Epithelial cell of esophagus (primary cell): Measurements from ENCODE around the gene SPEN.
A peak's percentile ranks its signal among the peaks of the same experiment; 100 is the strongest.

ENCODE experiments used
- DNase-seq: peaks from one replicate; pipeline ENCODE4 v3.0.0; 2010; ENCODE audit warnings: low read depth
- H3K4me3 ChIP-seq: 2 replicates; pipeline ENCODE4 v1.5.1; 2011; ENCODE audit warnings: mild to moderate bottlenecking, low read length, control low read depth
- CTCF ChIP-seq: IDR thresholded peaks from 2 replicates; pipeline ENCODE4 v1.5.1; 2011; ENCODE audit warnings: low read depth, mild to moderate bottlenecking, low read length, control low read depth, inconsistent platforms; ENCODE audit not compliant: insufficient read depth; ENCODE audit errors: missing control alignments

The SPEN gene

GRCh38 chr1:15955552-15955951 is 108.0 kb downstream of the SPEN start:
- TF ChIP-seq CTCF, result no peak

DNA sequence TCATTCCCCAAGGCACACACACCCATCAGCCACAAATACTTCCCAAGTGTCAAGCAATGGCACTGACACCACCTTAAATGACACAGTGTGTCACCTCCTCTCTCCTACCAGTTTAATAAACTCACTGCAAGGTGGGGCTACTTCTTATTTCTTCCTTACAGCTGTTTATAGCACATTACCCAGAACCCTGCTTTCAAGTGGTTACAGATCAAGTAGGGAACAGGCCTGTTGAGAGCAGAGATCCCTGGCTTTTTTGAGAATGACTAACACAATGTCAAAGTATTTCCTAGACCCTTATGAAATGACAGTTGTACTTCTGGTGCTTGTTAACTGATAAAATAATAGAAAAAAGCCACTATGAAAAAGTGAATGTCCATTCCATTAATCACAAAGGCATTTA is 108.6 kb downstream of the SPEN start:
- TF ChIP-seq CTCF, result no peak
- H3K4me3 ChIP-seq, result no peak overlapping the region
- DNase-seq, result peak; percentile 43

More at GRCh38 chr1:15955552-15955951, 108.0 kb downstream of the SPEN start:
- no peak for DNase-seq
- no peak overlapping the region for H3K4me3 ChIP-seq

- peak; percentile 52 for TF ChIP-seq CTCF
- H3K4me3 ChIP-seq, result no peak overlapping the region
- DNase-seq, result no peak
These were observed 110.0 kb downstream of the SPEN start for GRCh38 chr1:15957221-15958095.

DNA sequence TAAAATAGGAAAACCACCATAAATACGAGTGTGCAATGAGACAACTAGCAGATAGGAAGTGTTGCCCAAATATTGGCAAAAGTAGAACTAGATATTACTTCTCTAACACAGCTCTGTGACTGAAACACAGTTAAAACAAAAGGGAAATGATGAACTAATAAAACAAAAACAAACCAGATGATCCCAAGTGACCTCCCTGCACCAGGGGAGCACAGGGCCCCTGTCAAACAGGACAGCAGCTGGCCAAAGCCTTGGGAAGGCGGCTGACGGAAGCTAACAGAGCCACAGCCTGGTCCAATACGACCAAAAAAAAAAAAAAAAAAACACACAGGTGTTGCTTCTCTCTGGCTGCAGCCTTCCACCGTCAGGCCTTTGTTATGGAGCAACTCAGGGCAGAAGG is 110.6 kb downstream of the SPEN start:
- no peak for DNase-seq
- H3K4me3 ChIP-seq, result no peak overlapping the region
- no peak for TF ChIP-seq CTCF

DNA sequence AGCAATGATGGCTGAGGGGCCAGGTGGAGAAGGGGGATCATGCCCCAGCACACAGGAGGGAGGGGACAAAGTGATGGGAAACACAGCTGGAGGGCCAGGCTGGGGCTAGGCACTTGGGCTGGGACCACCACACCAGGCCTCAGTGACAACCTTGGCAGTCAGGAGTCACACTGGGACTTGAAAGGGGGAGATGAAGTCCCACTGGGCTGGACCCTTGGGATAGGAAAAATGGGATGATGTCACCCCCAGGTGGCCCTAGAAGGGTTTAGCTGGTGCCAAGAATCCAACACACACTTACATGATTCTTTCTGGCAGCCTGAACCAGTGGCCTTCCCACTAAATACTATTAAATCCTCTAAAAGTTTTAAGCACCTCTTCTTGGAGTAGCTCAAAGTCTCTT is 111.3 kb downstream of the SPEN start:
- DNase-seq, result no peak
- TF ChIP-seq CTCF, result peak; percentile 10
- H3K4me3 ChIP-seq, result no peak overlapping the region

GRCh38 chr1:15959424-15959823 is 111.9 kb downstream of the SPEN start:
- no peak for DNase-seq
- no peak for TF ChIP-seq CTCF
- no peak overlapping the region for H3K4me3 ChIP-seq
